ENCODE data around the gene COL4A4.

DNA sequence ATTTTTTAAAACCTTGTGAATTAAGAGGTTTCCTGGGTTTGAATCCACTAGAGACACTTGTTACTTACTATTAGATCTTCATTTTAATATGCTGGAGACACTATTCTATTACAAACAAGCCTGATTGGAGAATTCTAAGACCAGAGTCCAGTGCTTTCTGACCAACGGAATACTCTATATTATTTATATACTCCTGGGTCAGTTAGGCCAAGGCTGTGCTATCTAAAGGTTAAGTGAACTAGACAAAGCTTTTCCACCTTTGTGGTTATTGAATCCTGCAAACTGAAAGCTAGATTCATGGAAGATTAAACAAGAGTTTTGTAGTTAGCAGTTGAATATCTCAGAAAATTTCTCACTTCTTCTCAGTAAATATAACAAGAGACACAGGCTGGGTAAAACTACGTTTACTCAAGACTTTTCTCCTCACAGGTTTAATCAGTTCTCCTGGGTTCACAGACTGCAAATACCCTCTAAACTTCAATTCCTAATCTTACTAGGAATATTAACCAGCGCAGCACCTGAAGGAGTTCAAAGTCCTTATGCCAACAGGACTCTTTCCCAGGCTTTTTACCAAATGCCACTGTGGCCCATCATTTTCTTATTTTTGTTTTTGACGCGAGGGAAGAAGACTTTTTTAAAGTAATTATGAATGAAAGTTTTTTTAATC is 66.4 kb downstream of the COL4A4 start:
- TF ChIP-seq CTCF (IDR thresholded peaks at IDR 0.05): no peak
- TF ChIP-seq POLR2A (IDR thresholded peaks at IDR 0.05): no peak

Data from esophagus squamous epithelium (tissue), 4 donors.